ENCODE data around the gene SLC23A2.

DNA sequence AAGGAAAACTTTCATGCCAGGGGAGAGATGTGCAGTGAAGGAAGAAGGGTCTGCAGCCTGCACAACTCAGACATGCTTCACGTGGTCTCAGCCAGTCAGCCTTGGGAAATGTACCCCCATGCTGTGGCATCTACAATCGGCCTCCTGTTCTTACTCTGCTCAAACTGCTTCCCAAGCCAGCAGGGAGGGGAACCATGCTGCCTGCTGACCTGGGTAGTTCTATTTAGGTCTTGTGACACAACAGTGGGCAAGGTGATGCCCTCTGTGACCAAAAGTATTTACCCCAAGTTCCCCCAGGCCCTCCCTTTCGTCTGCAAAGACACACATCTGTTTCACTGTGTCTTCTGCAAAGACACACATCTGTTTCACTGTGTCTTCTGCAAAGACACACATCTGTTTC lies 106.9 kb downstream of the SLC23A2 start:
- TF ChIP-seq RFX5 (IDR thresholded peaks at IDR 0.05; ENCODE audit: low read length) (no peak), EZH2phosphoT487 (IDR thresholded peaks at IDR 0.05; ENCODE audit: borderline replicate concordance, low read depth) (no peak), SIN3A (IDR thresholded peaks at IDR 0.05; ENCODE audit: borderline replicate concordance, low read depth, low read length) (no peak), NRF1 (IDR thresholded peaks at IDR 0.05; ENCODE audit: low read depth, low read length) (no peak), GABPA (IDR thresholded peaks at IDR 0.05; ENCODE audit: low read depth) (no peak), TCF12 (IDR thresholded peaks at IDR 0.05) (no peak), POLR2AphosphoS5 (IDR thresholded peaks at IDR 0.05; ENCODE audit: low read depth, low read length) (no peak), FOXJ3 (CRISPR knock-in tag; IDR thresholded peaks at IDR 0.05) (no peak), ELF1 (IDR thresholded peaks at IDR 0.05) (no peak), TAF1 (IDR thresholded peaks at IDR 0.05; ENCODE audit: borderline replicate concordance, low read depth, low read length) (no peak), SMC3 (IDR thresholded peaks at IDR 0.05; ENCODE audit: low read depth, low read length) (no peak)
- TF ChIP-seq, protein P1, sequence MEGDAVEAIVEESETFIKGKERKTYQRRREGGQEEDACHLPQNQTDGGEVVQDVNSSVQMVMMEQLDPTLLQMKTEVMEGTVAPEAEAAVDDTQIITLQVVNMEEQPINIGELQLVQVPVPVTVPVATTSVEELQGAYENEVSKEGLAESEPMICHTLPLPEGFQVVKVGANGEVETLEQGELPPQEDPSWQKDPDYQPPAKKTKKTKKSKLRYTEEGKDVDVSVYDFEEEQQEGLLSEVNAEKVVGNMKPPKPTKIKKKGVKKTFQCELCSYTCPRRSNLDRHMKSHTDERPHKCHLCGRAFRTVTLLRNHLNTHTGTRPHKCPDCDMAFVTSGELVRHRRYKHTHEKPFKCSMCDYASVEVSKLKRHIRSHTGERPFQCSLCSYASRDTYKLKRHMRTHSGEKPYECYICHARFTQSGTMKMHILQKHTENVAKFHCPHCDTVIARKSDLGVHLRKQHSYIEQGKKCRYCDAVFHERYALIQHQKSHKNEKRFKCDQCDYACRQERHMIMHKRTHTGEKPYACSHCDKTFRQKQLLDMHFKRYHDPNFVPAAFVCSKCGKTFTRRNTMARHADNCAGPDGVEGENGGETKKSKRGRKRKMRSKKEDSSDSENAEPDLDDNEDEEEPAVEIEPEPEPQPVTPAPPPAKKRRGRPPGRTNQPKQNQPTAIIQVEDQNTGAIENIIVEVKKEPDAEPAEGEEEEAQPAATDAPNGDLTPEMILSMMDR (IDR thresholded peaks at IDR 0.05) = no peak
